WTC11 (cell line): Measurements from ENCODE around the gene FGFR2.

Source experiments
- CTCF ChIP-seq: fragments of 200-600 bp; IDR thresholded peaks from 2 replicates; pipeline ENCODE4 v1.8.0; 2022; ENCODE audit warnings: antibody characterized with exemption
- ESRRA ChIP-seq: sonication (generic); formaldehyde crosslinking; IDR thresholded peaks from 2 replicates; pipeline ENCODE4 v1.8.1; 2022; ENCODE audit warnings: mild to moderate bottlenecking, missing genetic modification reagents, borderline replicate concordance
- FOXP1 ChIP-seq: sonication (generic); formaldehyde crosslinking; IDR thresholded peaks from 2 replicates; pipeline ENCODE4 v1.8.0; 2022; ENCODE audit warnings: missing genetic modification reagents, mild to moderate bottlenecking, moderate library complexity, borderline replicate concordance
- MAX ChIP-seq: sonication (generic); formaldehyde crosslinking; IDR thresholded peaks from 2 replicates; pipeline ENCODE4 v1.8.0; 2022; ENCODE audit warnings: mild to moderate bottlenecking, missing genetic modification reagents
- MXD4 ChIP-seq: fragments of 250-450 bp; sonication (Bioruptor Pico); IDR thresholded peaks from 2 replicates; pipeline ENCODE4 v1.8.0; 2021; ENCODE audit warnings: mild to moderate bottlenecking, moderate library complexity, borderline replicate concordance
- SP1 ChIP-seq: sonication (generic); formaldehyde crosslinking; conservative IDR thresholded peaks from 2 replicates; pipeline ENCODE4 v1.8.1; 2022; ENCODE audit warnings: missing genetic modification reagents
- TF ChIP-seq, protein P1 (sequence below): fragments of 250-450 bp; sonication (Bioruptor Pico); IDR thresholded peaks from 2 replicates; pipeline ENCODE4 v1.9.0; 2021; ENCODE audit warnings: mild to moderate bottlenecking

GRCh38 chr10:121644501-121644900 lies 46.3 kb upstream of the FGFR2 start:
- TF ChIP-seq CTCF (no peak), SP1 (CRISPR knock-in tag) (no peak), FOXP1 (no peak), MAX (no peak), ESRRA (CRISPR knock-in tag) (no peak), MXD4 (CRISPR knock-in tag) (no peak)
- TF ChIP-seq, protein P1, sequence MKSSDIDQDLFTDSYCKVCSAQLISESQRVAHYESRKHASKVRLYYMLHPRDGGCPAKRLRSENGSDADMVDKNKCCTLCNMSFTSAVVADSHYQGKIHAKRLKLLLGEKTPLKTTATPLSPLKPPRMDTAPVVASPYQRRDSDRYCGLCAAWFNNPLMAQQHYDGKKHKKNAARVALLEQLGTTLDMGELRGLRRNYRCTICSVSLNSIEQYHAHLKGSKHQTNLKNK (CRISPR knock-in tag) = no peak
